ENCODE measurements around the gene NDEL1. TPM values are rescaled to one million over a fixed set of nuclear protein-coding genes. Genes with fewer than 3 reads are reported as not detected.

The NDEL1 gene
- total RNA-seq, 1 experiment from 2014 or later, result 39.2 TPM

- POLR2A ChIA-PET, result no interaction called here
- peaks cover 0 to 5% of the 10 kb centered on the region in 2 experiments; a peak in 1 of 4 replicates for H3K4me1 ChIP-seq (ENCODE audit: control insufficient read depth in 1 of 2, insufficient read depth in 2 of 2, low read length in 2 of 2)
- CTCF ChIA-PET, result interaction anchor here (1.2 kb wide), 1 partner anchor 17 kb away, joined by 3 read pairs; no protein-coding TSS in a partner anchor
- no peaks in the 10 kb centered on the region for H4K20me1 ChIP-seq (ENCODE audit: insufficient read depth)
- intact Hi-C loops (cut with micrococcal nuclease), result no loop called here
- H3K27ac ChIP-seq (ENCODE audit: low read depth, low read length), result no peak overlapping the region
- H3K4me3 ChIP-seq (replicated peaks in 1 of 2; ENCODE audit: low read depth in 1 of 2, low read length in 2 of 2), result no peak overlapping the region
- no peak for TF ChIP-seq REST (IDR thresholded peaks at IDR 0.05; ENCODE audit: low read depth)
- TF ChIP-seq SIN3A (IDR thresholded peaks at IDR 0.05; ENCODE audit: low read depth), result no peak
- TF ChIP-seq POLR2AphosphoS5 (IDR thresholded peaks at IDR 0.05; ENCODE audit: low read depth, low read length), result no peak
- no peak overlapping the region for H3K9ac ChIP-seq (ENCODE audit: low read length)
- DNase-seq (ENCODE audit: low read depth, low spot score) (no peak), ATAC-seq (no peak)
- H3K36me3 ChIP-seq (ENCODE audit: control insufficient read depth in 1 of 2, insufficient read depth in 2 of 2, low read length in 2 of 2), result no peaks in the 10 kb centered on the region
- no peak overlapping the region for H2AFZ ChIP-seq (ENCODE audit: low read depth, low read length, poor library complexity, severe bottlenecking)
- no TSS peak for BruUV-seq (replicated peaks)
- no peaks in the 10 kb centered on the region for H3K9me3 ChIP-seq (ENCODE audit: control insufficient read depth in 1 of 2, insufficient read depth in 1 of 2, low read depth in 1 of 2, low read length in 2 of 2)
- no peaks in the 10 kb centered on the region for H3K9me2 ChIP-seq (ENCODE audit: insufficient read depth)
- H3K27me3 ChIP-seq (ENCODE audit: insufficient read depth, low read length), result no peaks in the 10 kb centered on the region
- no peaks in the 10 kb centered on the region for H3K79me2 ChIP-seq (ENCODE audit: insufficient read depth, low read length)
- H3K4me2 ChIP-seq (ENCODE audit: low read length), result no peak overlapping the region
- RAD21 ChIA-PET (ENCODE audit: low non-redundant PET in 1 of 2, low total read pairs in 2 of 2, uncharacterized antibody in 2 of 2, unreplicated experiment in 2 of 2), result no interaction called here
Observed at GRCh38 chr17:8426802-8427201, 8.9 kb upstream of the NDEL1 start.

GRCh38 chr17:8430966-8431365 is 4.7 kb upstream of the NDEL1 start:
- H3K9me3 ChIP-seq (ENCODE audit: control insufficient read depth in 1 of 2, insufficient read depth in 1 of 2, low read depth in 1 of 2, low read length in 2 of 2), result no peaks in the 10 kb centered on the region
- DNase-seq (ENCODE audit: low read depth, low spot score), result no peak
- no peak overlapping the region for H3K9ac ChIP-seq (ENCODE audit: low read length)
- H3K9me2 ChIP-seq (ENCODE audit: insufficient read depth), result no peaks in the 10 kb centered on the region
- no peaks in the 10 kb centered on the region for H3K36me3 ChIP-seq (ENCODE audit: control insufficient read depth in 1 of 2, insufficient read depth in 2 of 2, low read length in 2 of 2)
- H3K4me3 ChIP-seq (replicated peaks in 1 of 2; ENCODE audit: low read depth in 1 of 2, low read length in 2 of 2), result no peak overlapping the region
- TF ChIP-seq EGR1 (IDR thresholded peaks at IDR 0.05; ENCODE audit: low read depth), result no peak
- no peak for TF ChIP-seq REST (IDR thresholded peaks at IDR 0.05; ENCODE audit: low read depth)
- TF ChIP-seq ZBTB33 (IDR thresholded peaks at IDR 0.05; ENCODE audit: extremely low read depth, insufficient replicate concordance, low read length), result no peak
- no peak for TF ChIP-seq ATF3 (IDR thresholded peaks at IDR 0.05)
- no peak for TF ChIP-seq FOSL1 (IDR thresholded peaks at IDR 0.05; ENCODE audit: low read depth)
- no peak for TF ChIP-seq EZH2phosphoT487 (IDR thresholded peaks at IDR 0.05; ENCODE audit: borderline replicate concordance)
- no peak for TF ChIP-seq JUND (IDR thresholded peaks at IDR 0.05)
- no peak for TF ChIP-seq SRF (IDR thresholded peaks at IDR 0.05; ENCODE audit: low read depth)
- TF ChIP-seq POLR2A (IDR thresholded peaks at IDR 0.05; ENCODE audit: borderline replicate concordance, extremely low read depth, insufficient read depth, insufficient read length), result no peak
- intact Hi-C loops (cut with micrococcal nuclease), result no loop called here
- ChIA-PET RAD21 (ENCODE audit: low non-redundant PET in 1 of 2, low total read pairs in 2 of 2, uncharacterized antibody in 2 of 2, unreplicated experiment in 2 of 2) (no interaction called here), POLR2A (no interaction called here), CTCF (no interaction called here)
- H4K20me1 ChIP-seq (ENCODE audit: insufficient read depth), result no peaks in the 10 kb centered on the region
- H2AFZ ChIP-seq (ENCODE audit: low read depth, low read length, poor library complexity, severe bottlenecking), result no peak overlapping the region
- no peak for ATAC-seq
- H3K4me1 ChIP-seq (ENCODE audit: control insufficient read depth in 1 of 2, insufficient read depth in 2 of 2, low read length in 2 of 2), result peaks cover 0 to 11% of the 10 kb centered on the region in 2 experiments; a peak in 1 of 4 replicates
- H3K4me2 ChIP-seq (ENCODE audit: low read length), result no peak overlapping the region
- H3K27me3 ChIP-seq (ENCODE audit: insufficient read depth, low read length), result no peaks in the 10 kb centered on the region
- H3K79me2 ChIP-seq (ENCODE audit: insufficient read depth, low read length), result peaks cover 1% of the 10 kb centered on the region; the same call in 1 of the 2 replicates
- no peak overlapping the region for H3K27ac ChIP-seq (ENCODE audit: low read depth, low read length)
- BruUV-seq (replicated peaks), result no TSS peak

Measured in HCT116 (cell line).